GM12872 (cell line): ENCODE results near the gene SLC22A3.

Source experiments
- TF ChIP-seq, protein P1 (sequence below): IDR thresholded peaks from 3 replicates; pipeline ENCODE4 v1.5.1; 2011; ENCODE audit warnings: low read depth, mild to moderate bottlenecking, low read length, moderate library complexity; ENCODE audit not compliant: insufficient read depth

Gene SLC22A3

DNA sequence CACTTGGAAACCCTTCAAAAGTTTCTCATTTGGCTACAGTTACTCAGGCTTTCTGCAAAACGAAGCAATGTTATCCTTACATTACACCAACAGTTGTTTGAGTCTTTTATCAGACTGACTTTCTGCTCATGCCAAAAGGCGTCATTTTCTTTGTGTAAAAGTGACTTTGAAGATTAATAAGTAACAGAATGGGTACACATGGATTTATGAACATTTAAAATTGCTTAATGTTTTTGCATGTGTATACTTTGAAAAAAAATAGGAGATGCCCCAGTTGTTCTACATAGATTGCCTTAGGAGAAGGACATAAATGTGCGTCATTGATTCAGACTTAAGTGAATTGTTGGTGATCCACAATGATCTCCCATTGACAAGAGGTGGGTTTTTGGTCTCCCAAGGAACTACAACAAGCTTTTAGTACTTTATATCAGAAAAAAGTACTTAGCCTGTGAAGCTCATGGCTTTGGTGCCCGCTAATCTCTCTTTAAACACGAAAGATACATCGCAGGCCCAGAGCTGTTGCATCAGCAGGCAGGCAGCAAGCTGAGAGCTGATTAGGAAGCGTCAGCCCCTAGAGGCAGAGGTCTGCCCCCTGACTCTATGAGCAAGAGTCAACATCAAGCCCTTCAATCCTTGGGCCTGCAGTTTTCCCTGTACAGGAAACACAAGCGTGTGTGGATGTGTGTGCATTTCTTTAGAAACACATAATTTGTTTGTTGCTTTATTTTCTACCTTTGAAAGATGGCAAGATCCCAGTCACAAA lies 45.9 kb downstream of the SLC22A3 start:
- TF ChIP-seq, protein P1, sequence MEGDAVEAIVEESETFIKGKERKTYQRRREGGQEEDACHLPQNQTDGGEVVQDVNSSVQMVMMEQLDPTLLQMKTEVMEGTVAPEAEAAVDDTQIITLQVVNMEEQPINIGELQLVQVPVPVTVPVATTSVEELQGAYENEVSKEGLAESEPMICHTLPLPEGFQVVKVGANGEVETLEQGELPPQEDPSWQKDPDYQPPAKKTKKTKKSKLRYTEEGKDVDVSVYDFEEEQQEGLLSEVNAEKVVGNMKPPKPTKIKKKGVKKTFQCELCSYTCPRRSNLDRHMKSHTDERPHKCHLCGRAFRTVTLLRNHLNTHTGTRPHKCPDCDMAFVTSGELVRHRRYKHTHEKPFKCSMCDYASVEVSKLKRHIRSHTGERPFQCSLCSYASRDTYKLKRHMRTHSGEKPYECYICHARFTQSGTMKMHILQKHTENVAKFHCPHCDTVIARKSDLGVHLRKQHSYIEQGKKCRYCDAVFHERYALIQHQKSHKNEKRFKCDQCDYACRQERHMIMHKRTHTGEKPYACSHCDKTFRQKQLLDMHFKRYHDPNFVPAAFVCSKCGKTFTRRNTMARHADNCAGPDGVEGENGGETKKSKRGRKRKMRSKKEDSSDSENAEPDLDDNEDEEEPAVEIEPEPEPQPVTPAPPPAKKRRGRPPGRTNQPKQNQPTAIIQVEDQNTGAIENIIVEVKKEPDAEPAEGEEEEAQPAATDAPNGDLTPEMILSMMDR: no peak

DNA sequence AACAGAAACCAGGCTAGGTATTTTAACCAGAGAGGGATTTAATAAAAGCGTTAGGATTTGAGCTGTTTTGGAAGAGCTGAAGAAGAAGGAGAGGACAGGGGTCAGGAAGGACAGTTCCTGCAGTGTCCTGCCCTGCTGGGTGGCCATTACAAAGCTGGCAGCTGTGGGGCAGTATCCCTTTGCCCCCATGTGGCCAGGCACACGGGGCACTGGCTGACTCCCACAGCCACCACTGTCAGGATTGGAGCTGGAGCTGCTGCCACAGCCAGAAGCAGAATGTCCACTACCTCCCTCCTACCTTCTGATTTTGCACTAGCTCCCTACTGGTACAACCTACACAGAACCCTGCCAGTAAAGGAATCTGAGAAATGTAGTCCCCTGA lies 46.5 kb downstream of the SLC22A3 start:
- TF ChIP-seq, protein P1: no peak

GRCh38 chr6:160395187-160395586 lies 47.0 kb downstream of the SLC22A3 start:
- TF ChIP-seq, protein P1: no peak

DNA sequence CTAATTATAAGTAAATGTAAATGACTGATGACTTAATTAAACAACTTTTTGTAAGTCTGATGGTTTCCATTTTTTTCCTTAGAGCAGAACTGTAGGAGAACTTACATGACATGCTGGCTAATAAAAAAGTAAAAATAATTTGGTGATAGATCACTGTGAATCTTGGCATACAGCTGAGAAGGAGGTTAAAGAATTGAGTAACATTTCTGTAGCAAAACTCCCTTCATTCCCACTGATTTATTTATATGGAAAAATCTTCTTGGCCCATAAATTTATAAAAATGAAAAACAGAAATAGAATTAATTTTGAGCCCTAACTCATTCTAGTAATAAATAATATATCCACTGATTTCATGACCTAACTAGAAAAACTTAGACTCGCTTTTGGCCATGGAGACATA lies 48.1 kb downstream of the SLC22A3 start:
- TF ChIP-seq, protein P1: no peak

GRCh38 chr6:160398674-160399271 lies 50.6 kb downstream of the SLC22A3 start:
- TF ChIP-seq, protein P1: no peak

- TF ChIP-seq, protein P1: no peak
These were observed 52.3 kb downstream of the SLC22A3 start for GRCh38 chr6:160400446-160400845.

DNA sequence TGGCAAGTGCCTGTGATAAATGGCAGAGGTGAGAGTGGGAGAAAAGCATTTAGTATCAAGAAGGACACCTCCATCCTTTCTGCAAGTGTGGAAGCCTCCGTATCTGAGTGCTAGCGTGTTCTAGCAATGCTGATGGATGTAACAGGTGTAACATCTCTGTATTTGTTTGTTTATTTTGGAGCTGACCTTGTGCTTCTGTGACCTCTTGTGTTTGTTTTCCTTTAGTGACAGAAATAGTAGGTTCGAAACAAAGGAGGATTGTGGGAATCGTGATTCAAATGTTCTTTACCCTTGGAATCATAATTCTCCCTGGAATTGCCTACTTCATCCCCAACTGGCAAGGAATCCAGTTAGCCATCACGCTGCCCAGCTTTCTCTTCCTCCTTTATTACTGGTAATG lies 60.4 kb downstream of the SLC22A3 start:
- TF ChIP-seq, protein P1: no peak
